ENCODE results near the gene TCOF1. TPM values are rescaled to one million over a fixed set of nuclear protein-coding genes. Genes with fewer than 3 reads are reported as not detected.
A peak's percentile ranks its signal among the peaks of the same experiment; 100 is the strongest.

Gene TCOF1
- 10 to 100 TPM; 27.4 to 46.0 (median 36.3) TPM for total RNA-seq

- DNase-seq (ENCODE audit: extremely low spot score): peak; percentile 97
- intact Hi-C loops (cut with DNase I): loop anchor here (10.0 kb wide), 1 partner anchor 113 kb away; no protein-coding TSS in a partner anchor
- H3K9me3 ChIP-seq: no peaks in the 10 kb centered on the region
- TF ChIP-seq, protein P1, sequence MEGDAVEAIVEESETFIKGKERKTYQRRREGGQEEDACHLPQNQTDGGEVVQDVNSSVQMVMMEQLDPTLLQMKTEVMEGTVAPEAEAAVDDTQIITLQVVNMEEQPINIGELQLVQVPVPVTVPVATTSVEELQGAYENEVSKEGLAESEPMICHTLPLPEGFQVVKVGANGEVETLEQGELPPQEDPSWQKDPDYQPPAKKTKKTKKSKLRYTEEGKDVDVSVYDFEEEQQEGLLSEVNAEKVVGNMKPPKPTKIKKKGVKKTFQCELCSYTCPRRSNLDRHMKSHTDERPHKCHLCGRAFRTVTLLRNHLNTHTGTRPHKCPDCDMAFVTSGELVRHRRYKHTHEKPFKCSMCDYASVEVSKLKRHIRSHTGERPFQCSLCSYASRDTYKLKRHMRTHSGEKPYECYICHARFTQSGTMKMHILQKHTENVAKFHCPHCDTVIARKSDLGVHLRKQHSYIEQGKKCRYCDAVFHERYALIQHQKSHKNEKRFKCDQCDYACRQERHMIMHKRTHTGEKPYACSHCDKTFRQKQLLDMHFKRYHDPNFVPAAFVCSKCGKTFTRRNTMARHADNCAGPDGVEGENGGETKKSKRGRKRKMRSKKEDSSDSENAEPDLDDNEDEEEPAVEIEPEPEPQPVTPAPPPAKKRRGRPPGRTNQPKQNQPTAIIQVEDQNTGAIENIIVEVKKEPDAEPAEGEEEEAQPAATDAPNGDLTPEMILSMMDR (IDR thresholded peaks at IDR 0.05): peak in 1 of 3 experiments; percentile 17
- peak; percentile 54 to 90 for TF ChIP-seq POLR2AphosphoS5 (IDR thresholded peaks at IDR 0.05)
- TF ChIP-seq EP300 (IDR thresholded peaks at IDR 0.05): no peak
- under 1% methylated on average over 51 of the region's 90 CpGs for WGBS
- H3K27me3 ChIP-seq: peaks cover 0 to 5% (median 0%) of the 10 kb centered on the region in 4 donors
- H3K4me1 ChIP-seq: peaks cover 15 to 26% (median 20%) of the 10 kb centered on the region in 4 donors
- peak within 1 kb of the TSS; percentile 56 to 70 (median 62) for H3K27ac ChIP-seq (replicated peaks in 1 of 4)
- peaks cover 9 to 30% (median 22%) of the 10 kb centered on the region in 4 donors for H3K36me3 ChIP-seq
- peak within 1 kb of the TSS; percentile 65 to 94 (median 70) for H3K4me3 ChIP-seq
These were observed at the start of gene TCOF1 for GRCh38 chr5:150357326-150358260. TCOF1 (plus strand) TSS chr5:150357697; CDS start chr5:150357747, 50 bp downstream.

DNA sequence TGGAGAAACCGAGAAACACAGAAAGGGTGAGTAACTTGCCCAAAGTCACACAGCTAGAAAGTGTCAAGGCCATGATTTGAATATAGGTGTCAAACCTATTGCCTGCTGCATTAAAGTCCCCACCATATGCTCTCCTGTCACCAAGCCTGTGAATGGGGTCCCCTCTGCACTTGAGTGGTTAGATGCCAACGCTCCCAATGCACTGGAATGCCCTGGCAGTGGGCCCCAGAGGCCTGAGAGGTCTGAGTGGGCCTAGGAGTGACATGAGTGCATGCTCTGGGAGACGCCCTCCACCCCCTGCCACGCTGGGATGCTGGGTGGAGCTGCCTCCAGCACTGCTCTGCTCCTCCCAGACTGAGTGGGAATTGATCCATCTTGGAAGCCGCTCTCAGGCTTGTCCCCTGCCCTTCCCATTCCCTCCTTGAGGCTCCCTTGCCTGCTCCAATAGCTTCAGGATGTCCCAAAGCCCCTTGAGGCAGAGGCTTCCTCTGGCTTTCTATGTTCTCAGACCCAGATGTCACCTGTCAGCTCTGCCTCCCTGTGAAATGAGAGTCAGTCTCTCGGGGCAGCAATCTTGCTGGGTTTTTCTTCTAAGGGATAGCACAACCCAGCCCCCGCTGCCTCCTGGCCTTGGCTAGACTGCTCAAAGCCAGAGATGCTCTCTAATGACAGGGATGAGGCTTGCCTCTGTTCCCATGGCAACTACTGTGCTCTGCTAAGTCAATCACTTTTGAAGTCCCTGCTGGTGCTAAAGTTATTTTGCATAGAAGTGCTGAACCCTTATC, 48.2 kb upstream of the TCOF1 start:
- intact Hi-C loops (cut with DNase I): no loop called here
- H3K9me3 ChIP-seq: no peaks in the 10 kb centered on the region
- H3K36me3 ChIP-seq: no peaks in the 10 kb centered on the region
- H3K27ac ChIP-seq (replicated peaks in 1 of 4): peak overlapping the region in 1 of 4 donors; percentile 25
- 59% methylated on average over 5 of the region's 7 CpGs for WGBS
- H3K27me3 ChIP-seq: no peaks in the 10 kb centered on the region
- TF ChIP-seq POLR2AphosphoS5 (IDR thresholded peaks at IDR 0.05) (no peak), EP300 (IDR thresholded peaks at IDR 0.05) (no peak), POLR2A (IDR thresholded peaks at IDR 0.05; ENCODE audit: low read depth) (no peak)
- TF ChIP-seq, protein P1 (IDR thresholded peaks at IDR 0.05): no peak
- peaks cover 0 to 51% (median 35%) of the 10 kb centered on the region in 4 donors for H3K4me1 ChIP-seq
- H3K4me3 ChIP-seq: no peak overlapping the region
- no peak for DNase-seq (ENCODE audit: extremely low spot score)

DNA sequence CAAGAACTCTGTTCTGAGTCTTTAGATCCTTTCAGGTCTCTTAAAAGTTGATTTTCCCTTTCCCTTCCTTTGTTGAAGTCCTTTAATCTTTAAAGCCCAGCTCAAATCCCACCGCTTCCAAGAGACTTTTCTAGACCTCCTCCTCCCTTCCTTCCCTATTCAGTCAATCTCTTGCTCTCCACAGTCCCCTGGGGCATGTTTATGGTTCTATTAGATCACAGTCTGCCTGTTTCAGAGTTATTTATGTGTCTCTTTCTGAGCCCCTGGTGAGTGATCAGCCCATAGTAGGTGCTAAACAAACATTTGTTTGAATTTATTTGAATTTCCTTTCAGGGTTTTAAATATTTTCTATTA, 47.6 kb upstream of the TCOF1 start:
- Histone ChIP-seq H3K27me3 (no peaks in the 10 kb centered on the region), H3K4me1 (peaks cover 0 to 48% (median 30%) of the 10 kb centered on the region in 4 donors), H3K36me3 (no peaks in the 10 kb centered on the region), H3K27ac (replicated peaks in 1 of 4) (no peak overlapping the region), H3K9me3 (no peaks in the 10 kb centered on the region), H3K4me3 (no peak overlapping the region)
- WGBS: 88% methylated on average over 1 of the region's 1 CpG
- intact Hi-C loops (cut with DNase I): no loop called here
- DNase-seq (ENCODE audit: extremely low spot score): no peak
- TF ChIP-seq POLR2A (IDR thresholded peaks at IDR 0.05; ENCODE audit: low read depth): no peak
- no peak for TF ChIP-seq EP300 (IDR thresholded peaks at IDR 0.05)
- no peak for TF ChIP-seq POLR2AphosphoS5 (IDR thresholded peaks at IDR 0.05)
- TF ChIP-seq, protein P1 (IDR thresholded peaks at IDR 0.05): no peak

- 77% methylated on average over 5 of the region's 5 CpGs for WGBS
- no peak overlapping the region for H3K27ac ChIP-seq (replicated peaks in 1 of 4)
- no peak for TF ChIP-seq EP300 (IDR thresholded peaks at IDR 0.05)
- no peak for TF ChIP-seq POLR2A (IDR thresholded peaks at IDR 0.05; ENCODE audit: low read depth)
- TF ChIP-seq, protein P1 (IDR thresholded peaks at IDR 0.05): no peak
- no peak for TF ChIP-seq POLR2AphosphoS5 (IDR thresholded peaks at IDR 0.05)
- H3K27me3 ChIP-seq: no peaks in the 10 kb centered on the region
- no peaks in the 10 kb centered on the region for H3K36me3 ChIP-seq
- peaks cover 0 to 44% (median 26%) of the 10 kb centered on the region in 4 donors for H3K4me1 ChIP-seq
- H3K4me3 ChIP-seq: no peak overlapping the region
- intact Hi-C loops (cut with DNase I): no loop called here
- no peaks in the 10 kb centered on the region for H3K9me3 ChIP-seq
- DNase-seq (ENCODE audit: extremely low spot score): no peak
These were observed 47.3 kb upstream of the TCOF1 start for GRCh38 chr5:150310246-150310645.

Data from esophagus muscularis mucosa (tissue), 4 donors.